GM18520 (cell line): Measurements from ENCODE around the gene TRPM7.
"Not testable (repeated sequence)": the region's sequence is repeated elsewhere in the genome, so short reads cannot be mapped to it uniquely, and the experiment has no call there.

Source experiments
- ATAC-seq: cut with Tn5 transposase; IDR thresholded peaks from one replicate; pipeline ENCODE4 v1.9.1; 2021; ENCODE audit not compliant: unreplicated experiment

The TRPM7 gene

GRCh38 chr15:50577492-50577891 lies 109.1 kb downstream of the TRPM7 start:
- ATAC-seq: no peak

- ATAC-seq: no peak
Observed at GRCh38 chr15:50576166-50576565, 110.4 kb downstream of the TRPM7 start.

- not testable (repeated sequence) for ATAC-seq
Observed at GRCh38 chr15:50573842-50574241, 112.8 kb downstream of the TRPM7 start.

GRCh38 chr15:50563756-50564155 lies 122.8 kb downstream of the TRPM7 start:
- ATAC-seq: no peak

GRCh38 chr15:50562735-50563640 lies 123.6 kb downstream of the TRPM7 start:
- ATAC-seq: no peak

GRCh38 chr15:50558012-50558411 lies 128.6 kb downstream of the TRPM7 start:
- no peak for ATAC-seq

- ATAC-seq: no peak
Observed at GRCh38 chr15:50556642-50557371, 129.8 kb downstream of the TRPM7 start.

- ATAC-seq: no peak
Observed at GRCh38 chr15:50552238-50552637, 134.4 kb downstream of the TRPM7 start.

- ATAC-seq: no peak
Observed at GRCh38 chr15:50549326-50549725, 137.3 kb downstream of the TRPM7 start.

GRCh38 chr15:50546566-50546965 lies 140.0 kb downstream of the TRPM7 start, which contains the start of gene USP50:
TSS of gene USP50 (minus strand) at chr15:50546666. CDS start at chr15:50546525, 141 bp downstream.
- no peak for ATAC-seq

GRCh38 chr15:50544368-50544767 lies 142.2 kb downstream of the TRPM7 start:
- no peak for ATAC-seq

- ATAC-seq: no peak
Observed at GRCh38 chr15:50543556-50543955, 143.0 kb downstream of the TRPM7 start.

GRCh38 chr15:50542887-50543210 lies 143.7 kb downstream of the TRPM7 start:
- ATAC-seq: no peak

GRCh38 chr15:50531766-50532165 lies 154.8 kb downstream of the TRPM7 start:
- no peak for ATAC-seq

GRCh38 chr15:50531163-50531562 lies 155.4 kb downstream of the TRPM7 start:
- ATAC-seq: no peak

- ATAC-seq: no peak
Observed at GRCh38 chr15:50523851-50524251, 162.7 kb downstream of the TRPM7 start.

- no peak for ATAC-seq
Observed at GRCh38 chr15:50519740-50520425, 166.7 kb downstream of the TRPM7 start.

GRCh38 chr15:50513001-50513400 lies 173.6 kb downstream of the TRPM7 start:
- no peak for ATAC-seq
